Colonic mucosa (tissue), 4 donors: ENCODE data around the gene PDE6H. TPM values are rescaled to one million over a fixed set of nuclear protein-coding genes. Genes with fewer than 3 reads are reported as not detected.

Experiments used
- DNase-seq: peaks from one replicate; pipeline ENCODE4 v3.0.0-alpha.2; 2020
- H3K27ac ChIP-seq: fragments of 200-600 bp; one replicate; pipeline ENCODE4 v1.8.0; 2021
- H3K27me3 ChIP-seq: fragments of 200-600 bp; one replicate; pipeline ENCODE4 v1.8.0; 2021
- H3K36me3 ChIP-seq: fragments of 200-600 bp; one replicate; pipeline ENCODE4 v1.8.0; 2021
- H3K4me1 ChIP-seq: fragments of 200-600 bp; one replicate; pipeline ENCODE4 v1.8.0; 2021; ENCODE audit warnings: mild to moderate bottlenecking
- H3K4me3 ChIP-seq: fragments of 200-600 bp; one replicate; pipeline ENCODE4 v1.8.0; 2021
- H3K9ac ChIP-seq, 2 donors: one replicate each; pipeline ENCODE4 v1.7.0; 2013; ENCODE audit warnings: control low read depth in 2 of 2, low read depth in 2 of 2, low read length in 2 of 2
- H3K9me3 ChIP-seq: fragments of 200-600 bp; one replicate; pipeline ENCODE4 v1.8.0; 2021
- CTCF ChIP-seq: fragments of 200-600 bp; IDR thresholded peaks from one replicate; pipeline ENCODE4 v1.8.0; 2022; ENCODE audit warnings: antibody characterized with exemption, mild to moderate bottlenecking
- intact Hi-C: fragments of 100-400 bp; cut with DNase I; formaldehyde crosslinking; loops from one replicate; pipeline ENCODE4 v1.14.1; 2022
- total RNA-seq, 2 donors: library from RNA; stranded (reverse); fragmentation: NEBNext Ultra II Directional in 1 of 2; extraction: Animal tissue kit (Norgen Biotek cat#: 25700) in 1 of 2; gene quantifications; one replicate each; pipeline ENCODE4 v1.2.1, GENCODE V29; 2021
- donor health status: healthy.
- donor health status: DM: no; HTN: no; CAD: no.
- donor health status: DM: no; HTN: no; CAD: no.

Gene PDE6H
- total RNA-seq = not detected

DNA sequence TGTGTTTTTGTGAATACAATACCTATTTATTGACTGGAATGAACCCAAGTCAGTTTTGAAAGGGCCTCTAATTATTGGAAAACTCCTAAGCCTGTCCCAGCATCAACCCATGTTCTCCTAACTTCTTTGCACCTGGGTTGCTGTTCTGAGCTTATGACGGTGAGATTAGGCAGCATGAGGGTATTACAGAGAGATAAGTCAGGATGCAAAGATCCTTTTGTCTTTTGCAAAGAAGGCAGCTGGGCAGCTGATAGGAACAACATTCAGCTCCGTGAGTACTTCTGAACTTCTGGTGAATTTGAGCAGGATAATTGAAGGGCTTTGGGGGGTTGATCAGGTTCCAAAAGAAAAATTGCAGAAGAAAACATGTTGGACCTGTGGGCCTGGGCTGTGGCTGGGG is at the start of gene PDE6H:
Gene PDE6H (plus strand): TSS at position 227 of the 400 bp plus-strand sequence. CDS start 4,971 bp downstream, outside the sequence.
- Histone ChIP-seq H3K4me1 (no peaks in the 10 kb centered on the region), H3K27ac (no peak within 1 kb of the TSS), H3K27me3 (no peaks in the 10 kb centered on the region), H3K9me3 (no peaks in the 10 kb centered on the region), H3K4me3 (no peak within 1 kb of the TSS), H3K36me3 (no peaks in the 10 kb centered on the region), H3K9ac (no peak within 1 kb of the TSS)
- intact Hi-C loops = no loop called here
- no peak for DNase-seq
- TF ChIP-seq CTCF = no peak

- no peak for DNase-seq
- no peak for TF ChIP-seq CTCF
These were observed 48.9 kb upstream of the PDE6H start for GRCh38 chr12:14923944-14924343.

DNA sequence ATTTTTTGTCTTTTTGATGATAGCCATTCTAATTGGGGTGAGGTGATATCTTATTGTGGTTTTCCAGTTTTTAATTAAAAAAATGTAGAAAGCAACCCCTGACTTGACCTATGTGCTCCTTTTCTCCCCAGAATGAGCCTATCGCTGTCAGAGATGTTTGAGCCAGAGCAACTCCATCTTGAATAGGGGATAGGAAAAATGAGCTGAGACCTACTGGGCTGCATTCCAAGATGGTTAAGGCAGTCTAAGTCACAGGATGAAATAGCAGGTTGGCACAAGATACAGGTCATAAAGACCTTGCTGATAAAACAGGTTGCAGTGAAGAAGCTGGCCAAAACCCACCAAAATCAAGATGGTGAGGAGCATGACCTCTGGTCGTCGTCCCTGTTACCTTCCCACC is 48.3 kb upstream of the PDE6H start:
- no peak overlapping the region for H3K27ac ChIP-seq
- no peak overlapping the region for H3K9ac ChIP-seq
- H3K4me3 ChIP-seq = no peak overlapping the region
- H3K27me3 ChIP-seq = no peaks in the 10 kb centered on the region
- H3K4me1 ChIP-seq = no peaks in the 10 kb centered on the region
- no peaks in the 10 kb centered on the region for H3K9me3 ChIP-seq
- no peaks in the 10 kb centered on the region for H3K36me3 ChIP-seq
- intact Hi-C loops = no loop called here
- TF ChIP-seq CTCF = no peak
- DNase-seq = no peak

More at GRCh38 chr12:14923944-14924343, 48.9 kb upstream of the PDE6H start:
- Histone ChIP-seq H3K27ac (no peak overlapping the region), H3K4me1 (no peaks in the 10 kb centered on the region), H3K4me3 (no peak overlapping the region), H3K9ac (no peak overlapping the region), H3K36me3 (no peaks in the 10 kb centered on the region), H3K27me3 (no peaks in the 10 kb centered on the region), H3K9me3 (no peaks in the 10 kb centered on the region)
- intact Hi-C loops = no loop called here

DNA sequence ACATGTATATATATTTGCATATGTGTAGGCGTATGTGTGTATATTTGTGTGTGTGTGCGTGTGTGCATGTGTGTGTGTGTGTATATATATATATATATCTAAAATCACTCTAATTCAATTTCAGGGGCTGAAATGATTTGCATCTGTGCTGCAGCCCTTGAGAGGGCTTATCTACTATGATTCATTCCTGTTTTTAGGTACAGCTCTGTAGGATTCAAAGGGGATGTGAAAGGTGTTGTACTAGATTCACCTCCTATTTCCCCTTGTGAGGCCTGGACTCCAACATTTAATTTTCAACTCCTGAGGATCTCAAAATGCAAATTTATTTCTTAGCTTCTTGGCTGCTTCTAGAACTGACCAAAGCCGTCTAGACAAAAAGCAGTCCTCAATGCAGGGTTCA is 45.6 kb upstream of the PDE6H start:
- no peak overlapping the region for H3K4me3 ChIP-seq
- no peak for DNase-seq
- H3K4me1 ChIP-seq = no peaks in the 10 kb centered on the region
- no peaks in the 10 kb centered on the region for H3K9me3 ChIP-seq
- no peak for TF ChIP-seq CTCF
- no peak overlapping the region for H3K27ac ChIP-seq
- H3K36me3 ChIP-seq = no peaks in the 10 kb centered on the region
- H3K27me3 ChIP-seq = no peaks in the 10 kb centered on the region
- intact Hi-C loops = no loop called here
- H3K9ac ChIP-seq = no peak overlapping the region

DNA sequence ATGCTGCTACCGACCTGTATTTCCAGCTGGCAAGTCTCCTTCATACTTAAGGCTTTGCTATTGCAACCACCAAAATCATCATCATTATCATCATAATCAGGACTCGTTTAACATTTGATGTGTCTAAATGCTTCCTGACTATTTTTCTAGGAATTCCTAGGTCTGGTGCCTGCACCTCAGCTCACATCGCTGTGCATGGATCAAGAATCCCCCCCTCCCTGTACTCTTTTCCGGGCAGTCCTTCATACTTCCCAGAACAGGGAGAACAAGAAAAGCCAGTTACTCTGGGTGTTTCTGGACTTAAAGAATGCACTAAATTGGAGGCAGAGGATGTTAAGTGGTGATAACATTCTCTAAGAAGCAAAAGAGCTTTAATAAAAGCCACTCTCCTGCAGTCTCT is 43.9 kb upstream of the PDE6H start:
- Histone ChIP-seq H3K4me3 (no peak overlapping the region), H3K9ac (no peak overlapping the region), H3K36me3 (no peaks in the 10 kb centered on the region), H3K9me3 (no peaks in the 10 kb centered on the region), H3K27ac (no peak overlapping the region), H3K27me3 (no peaks in the 10 kb centered on the region), H3K4me1 (no peaks in the 10 kb centered on the region)
- DNase-seq = peak; percentile 41
- intact Hi-C loops = no loop called here
- no peak for TF ChIP-seq CTCF

DNA sequence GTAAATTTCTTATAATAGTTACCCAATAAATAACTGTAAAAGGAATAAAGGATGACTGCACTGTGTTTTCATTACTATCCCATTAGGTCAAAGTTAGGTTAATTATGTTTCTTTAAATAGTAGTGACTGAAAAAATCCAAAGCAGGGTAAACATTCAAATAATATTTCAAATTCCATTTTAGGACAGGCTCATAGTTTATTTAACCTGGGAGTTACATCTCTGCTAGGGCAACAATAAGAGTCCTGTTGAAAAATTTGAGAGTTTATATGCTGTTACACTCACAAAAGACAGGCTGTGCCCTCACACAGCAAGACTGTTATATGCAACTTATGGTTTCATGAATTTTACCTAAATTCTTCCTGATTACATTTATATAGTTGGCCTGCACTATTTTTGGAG is 42.5 kb upstream of the PDE6H start:
- no peak for TF ChIP-seq CTCF
- H3K27ac ChIP-seq = no peak overlapping the region
- no peak for DNase-seq
- intact Hi-C loops = no loop called here
- no peaks in the 10 kb centered on the region for H3K4me1 ChIP-seq
- H3K36me3 ChIP-seq = no peaks in the 10 kb centered on the region
- H3K9ac ChIP-seq = no peak overlapping the region
- no peak overlapping the region for H3K4me3 ChIP-seq
- no peaks in the 10 kb centered on the region for H3K27me3 ChIP-seq
- no peaks in the 10 kb centered on the region for H3K9me3 ChIP-seq
